Mucosa of gallbladder (tissue), 1 donor: ENCODE data around the gene EHMT1. TPM values are rescaled to one million over a fixed set of nuclear protein-coding genes. Genes with fewer than 3 reads are reported as not detected.
"Not testable (repeated sequence)": the region's sequence is repeated elsewhere in the genome, so short reads cannot be mapped to it uniquely, and the experiment has no call there.

ENCODE experiments used
- DNase-seq: peaks from one replicate; pipeline ENCODE4 v3.0.0-alpha.2; 2020; ENCODE audit warnings: low spot score
- total RNA-seq: library from RNA; stranded (reverse); gene quantifications from one replicate; pipeline ENCODE4 v1.2.1, GENCODE V29; 2021
- donor health status: DM: no; HTN: no; CAD: no.

The EHMT1 gene
- total RNA-seq, 1 donor from 2014 or later, result 100 TPM

- DNase-seq, result no peak
Observed at GRCh38 chr9:137759649-137760321, 141.0 kb downstream of the EHMT1 start.

- no peak for DNase-seq
Observed at GRCh38 chr9:137760426-137760825, 141.6 kb downstream of the EHMT1 start.

DNA sequence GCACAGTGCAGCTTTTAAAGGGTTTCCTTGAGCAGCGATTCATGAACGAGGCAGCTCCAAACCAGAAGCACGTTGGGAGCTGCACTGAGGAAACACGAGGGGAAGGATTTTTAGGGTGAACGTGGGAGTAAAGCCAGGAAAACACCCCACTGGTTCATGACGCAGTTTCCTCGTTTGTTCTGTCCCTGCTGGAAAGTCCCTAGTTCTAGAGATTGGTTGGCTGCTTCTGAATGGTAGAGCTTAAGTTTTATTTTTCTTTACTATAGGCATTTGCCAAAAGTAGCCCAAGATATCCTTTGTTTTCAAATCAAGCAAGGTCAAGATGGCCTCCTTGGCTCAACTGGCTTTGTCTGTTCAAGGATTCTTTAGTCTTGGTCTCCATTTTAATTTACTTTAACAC is 142.2 kb downstream of the EHMT1 start:
- no peak for DNase-seq

GRCh38 chr9:137761793-137762192 is 143.0 kb downstream of the EHMT1 start:
- DNase-seq, result no peak

DNA sequence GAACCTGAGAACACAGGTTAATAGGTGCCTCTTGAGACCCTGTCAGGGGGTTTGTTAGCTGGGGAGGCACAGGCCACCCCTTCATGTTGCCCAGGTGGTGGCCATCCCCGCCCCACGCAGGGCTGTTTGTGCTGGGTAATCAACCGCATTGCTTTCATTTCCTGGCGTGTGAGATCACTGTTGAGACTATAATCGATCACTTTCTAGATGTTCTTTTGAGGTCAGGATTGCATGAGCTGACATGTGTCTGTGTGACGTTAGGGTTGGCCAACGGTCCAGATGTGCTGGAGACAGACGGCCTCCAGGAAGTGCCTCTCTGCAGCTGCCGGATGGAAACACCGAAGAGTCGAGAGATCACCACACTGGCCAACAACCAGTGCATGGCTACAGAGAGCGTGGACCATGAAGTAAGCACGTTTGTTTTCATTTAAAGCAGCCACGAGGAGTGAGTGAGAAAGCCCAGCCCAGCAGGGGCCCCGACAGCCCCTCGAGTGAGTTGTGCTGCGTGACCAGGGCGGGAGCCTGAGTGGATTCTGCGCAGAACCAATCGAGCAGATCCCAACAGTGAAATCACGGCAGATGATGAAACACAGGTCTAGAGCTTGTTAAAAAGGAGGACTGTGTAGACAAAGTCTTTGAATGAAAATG is 143.7 kb downstream of the EHMT1 start:
- DNase-seq, result no peak

DNA sequence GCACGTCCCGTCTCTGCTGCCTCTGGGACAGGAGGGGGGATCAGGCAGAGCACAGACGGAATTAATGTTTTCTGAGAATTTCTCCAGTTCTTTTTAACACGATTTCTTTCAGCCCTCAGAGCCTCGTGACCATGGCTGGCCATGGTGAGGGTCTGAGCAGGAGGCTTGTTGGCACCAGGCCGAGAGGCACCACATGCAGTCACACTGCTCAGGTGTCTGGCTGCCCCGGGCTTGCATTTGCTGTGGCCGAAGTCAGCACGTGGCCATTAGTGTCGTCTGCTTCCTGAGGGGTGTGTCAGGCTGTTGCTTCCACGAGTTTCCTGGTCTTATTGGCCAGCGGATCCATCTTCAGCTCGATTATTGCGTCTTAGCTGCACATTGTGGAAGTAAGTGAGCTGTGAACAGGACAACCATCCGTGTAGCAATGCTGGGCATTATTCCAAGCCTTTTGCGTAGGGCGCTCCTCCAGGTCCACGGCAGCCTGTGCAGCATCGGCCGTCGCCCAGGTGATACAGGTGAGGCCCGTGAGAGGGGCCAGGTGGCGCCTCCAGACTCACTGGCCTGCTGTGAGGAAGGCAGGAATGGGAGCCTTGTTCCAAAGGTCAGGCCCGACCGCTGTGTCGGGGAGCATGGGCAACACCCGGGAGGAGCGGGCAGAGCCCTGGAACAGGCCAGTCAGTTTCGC is 144.6 kb downstream of the EHMT1 start:
- peak; percentile 13 for DNase-seq

DNA sequence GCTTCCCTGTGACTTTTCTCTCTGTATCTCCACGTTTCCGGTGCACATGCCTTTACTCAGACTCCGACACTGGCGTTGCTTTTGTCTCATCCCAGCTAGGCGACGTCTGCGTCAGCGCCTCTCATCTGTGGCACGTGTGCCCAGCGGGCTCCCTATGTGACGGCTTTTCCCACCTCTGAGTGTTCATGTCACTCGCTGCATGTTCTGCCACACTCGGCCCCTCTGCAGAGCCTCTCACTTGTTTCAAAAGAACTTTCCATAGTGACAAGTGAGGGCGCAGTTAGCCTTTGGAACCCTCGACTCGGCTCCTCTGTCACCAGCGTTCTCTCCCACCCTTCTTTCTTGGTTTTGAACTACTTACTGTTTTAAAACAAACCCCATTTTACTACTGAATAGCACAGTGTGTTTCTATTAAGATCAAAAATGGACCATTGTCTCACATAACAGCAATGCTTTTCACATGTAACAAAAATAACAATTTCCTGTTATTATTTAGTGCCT is 145.4 kb downstream of the EHMT1 start:
- no peak for DNase-seq

- no peak for DNase-seq
Observed at GRCh38 chr9:137764981-137765380, 146.2 kb downstream of the EHMT1 start.

GRCh38 chr9:137765536-137765935 is 146.7 kb downstream of the EHMT1 start:
- no peak for DNase-seq

- DNase-seq, result no peak
Observed at GRCh38 chr9:137771580-137771979, 152.8 kb downstream of the EHMT1 start.

DNA sequence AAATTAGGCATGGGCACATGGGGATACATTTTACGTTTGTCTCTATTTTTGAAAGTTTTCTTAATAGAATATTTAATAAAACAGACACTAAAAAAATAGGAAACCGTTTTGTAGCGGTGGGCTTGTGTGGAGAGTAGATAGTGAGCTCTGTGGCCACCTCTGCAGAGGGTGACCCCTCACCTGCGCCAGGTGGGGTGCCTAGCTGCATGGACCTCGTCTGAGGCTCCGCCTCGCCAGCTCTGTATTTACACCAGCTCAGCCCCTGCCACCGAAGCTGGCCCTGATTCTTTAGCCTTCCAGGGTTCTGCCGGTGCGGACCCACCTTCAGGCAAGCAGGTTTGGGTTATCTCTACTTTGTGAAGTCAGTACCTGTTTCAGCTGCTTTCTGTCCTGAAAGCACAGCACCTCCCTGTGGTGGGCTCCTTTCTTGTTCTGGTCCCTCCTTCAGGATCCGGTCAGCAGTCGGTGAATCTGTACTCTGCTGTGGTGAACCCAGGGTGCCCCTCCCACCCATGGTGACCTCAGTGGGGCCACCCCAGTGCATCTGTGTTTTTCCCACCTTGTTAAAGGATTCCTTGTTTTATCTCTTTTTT is 153.6 kb downstream of the EHMT1 start:
- no peak for DNase-seq

DNA sequence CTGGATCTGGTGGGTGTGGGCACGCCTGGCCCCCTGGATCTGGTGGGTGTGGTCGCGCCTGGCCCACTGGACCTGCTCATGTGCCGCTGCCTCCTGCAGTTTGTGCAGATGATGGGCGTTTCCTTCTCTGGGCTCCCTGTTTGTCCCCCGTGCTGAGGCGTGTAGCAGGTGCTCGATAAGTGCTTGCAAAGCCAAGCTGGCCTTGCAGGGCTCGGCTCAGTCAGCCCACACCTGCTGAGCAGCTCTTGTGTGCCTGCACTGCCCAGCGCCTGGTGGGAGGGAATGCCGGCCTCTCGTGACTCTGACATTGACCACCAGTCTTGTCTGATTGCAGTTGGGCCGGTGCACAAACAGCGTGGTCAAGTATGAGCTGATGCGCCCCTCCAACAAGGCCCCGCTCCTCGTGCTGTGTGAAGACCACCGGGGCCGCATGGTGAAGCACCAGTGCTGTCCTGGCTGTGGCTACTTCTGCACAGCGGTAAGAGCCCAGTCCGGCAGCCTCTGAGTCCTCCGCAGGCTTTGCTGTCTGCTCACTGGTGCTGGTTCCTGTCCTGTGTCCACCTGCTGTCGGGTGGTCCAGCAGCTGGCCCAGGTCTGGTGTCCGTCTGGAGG is 156.1 kb downstream of the EHMT1 start:
- no peak for DNase-seq

- no peak for DNase-seq
Observed at GRCh38 chr9:137776306-137776995, 157.6 kb downstream of the EHMT1 start.

- DNase-seq, result no peak
Observed at GRCh38 chr9:137777761-137778160, 159.0 kb downstream of the EHMT1 start.

- no peak for DNase-seq
Observed at GRCh38 chr9:137778336-137778735, 159.5 kb downstream of the EHMT1 start.

GRCh38 chr9:137778914-137779313 is 160.1 kb downstream of the EHMT1 start:
- no peak for DNase-seq

- not testable (repeated sequence) for DNase-seq
Observed at GRCh38 chr9:137780031-137780430, 161.2 kb downstream of the EHMT1 start.

DNA sequence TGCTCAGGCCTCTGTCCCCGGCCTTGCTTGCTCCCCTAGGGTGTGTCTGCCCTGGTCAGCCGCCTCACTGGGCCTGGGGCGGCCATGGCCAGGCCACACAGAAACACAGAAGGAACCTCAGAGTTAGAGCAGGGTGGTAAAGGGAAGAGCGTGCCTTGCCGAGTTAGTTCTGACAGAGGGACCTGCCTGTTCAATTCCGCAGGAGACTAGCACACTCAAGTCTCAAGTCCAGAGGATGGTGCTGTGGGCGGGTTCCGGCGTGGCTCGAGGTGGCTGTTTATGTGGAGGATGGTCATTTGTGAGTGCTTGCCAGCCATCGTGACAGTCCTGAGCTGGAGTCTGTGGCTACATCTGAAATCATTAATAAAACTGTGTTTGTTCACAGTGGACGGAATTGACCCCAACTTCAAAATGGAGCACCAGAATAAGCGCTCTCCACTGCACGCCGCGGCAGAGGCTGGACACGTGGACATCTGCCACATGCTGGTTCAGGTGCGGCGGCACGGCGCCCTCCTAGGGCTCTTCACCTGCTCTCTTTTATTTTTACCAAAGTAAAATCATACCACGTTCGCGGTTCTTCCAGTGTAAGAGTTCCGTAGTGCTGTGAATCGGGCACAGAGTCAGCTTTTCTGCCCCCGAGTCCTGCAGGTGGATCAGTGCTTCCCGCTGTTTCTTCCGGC is 163.2 kb downstream of the EHMT1 start:
- no peak for DNase-seq

GRCh38 chr9:137783521-137783920 is 164.7 kb downstream of the EHMT1 start:
- no peak for DNase-seq

GRCh38 chr9:137784046-137784445 is 165.2 kb downstream of the EHMT1 start:
- DNase-seq, result no peak
